Upper lobe of right lung (tissue), 1 donor: ENCODE measurements around the gene TSKU. TPM values are rescaled to one million over a fixed set of nuclear protein-coding genes. Genes with fewer than 3 reads are reported as not detected.

Source experiments
- ATAC-seq: fragments of 200-7000 bp; cut with Tn5 transposase; one replicate; pipeline ENCODE4 v1.9.1; 2020; ENCODE audit warnings: mild to moderate bottlenecking, moderate library complexity
- DNase-seq: peaks from one replicate; pipeline ENCODE4 v3.0.0-alpha.2; 2020
- H3K27ac ChIP-seq: fragments of 200-600 bp; one replicate; pipeline ENCODE4 v1.8.0; 2022
- H3K27me3 ChIP-seq: fragments of 200-600 bp; one replicate; pipeline ENCODE4 v1.8.0; 2022; ENCODE audit warnings: mild to moderate bottlenecking
- H3K36me3 ChIP-seq: fragments of 200-600 bp; one replicate; pipeline ENCODE4 v1.8.0; 2022
- H3K4me1 ChIP-seq: fragments of 200-600 bp; one replicate; pipeline ENCODE4 v1.8.0; 2022
- H3K4me3 ChIP-seq: fragments of 200-600 bp; one replicate; pipeline ENCODE4 v1.8.0; 2022; ENCODE audit warnings: mild to moderate bottlenecking
- H3K9me3 ChIP-seq: fragments of 200-600 bp; one replicate; pipeline ENCODE4 v1.8.0; 2022
- CTCF ChIP-seq: fragments of 200-600 bp; IDR thresholded peaks from one replicate; pipeline ENCODE4 v1.8.0; 2022; ENCODE audit warnings: antibody characterized with exemption
- intact Hi-C: fragments of 100-400 bp; cut with DNase I; formaldehyde crosslinking; loops from one replicate; pipeline ENCODE4 v1.11.0; 2022
- total RNA-seq: library from RNA; stranded (reverse); fragmentation: NEBNext Ultra II Directional; extraction: Animal tissue kit (Norgen Biotek cat#: 25700); gene quantifications from one replicate; pipeline ENCODE4 v1.2.1, GENCODE V29; 2021
- donor health status: DM: no; HTN: yes; CAD: no; lungs with severe emphysema.

Gene TSKU
- total RNA-seq, 1 donor from 2014 or later: 18.1 TPM

GRCh38 chr11:76769645-76770586, 13.2 kb upstream of the TSKU start:
- no peaks in the 10 kb centered on the region for H3K27me3 ChIP-seq
- DNase-seq: peak; percentile 78
- no peak for TF ChIP-seq CTCF
- intact Hi-C loops: no loop called here
- H3K27ac ChIP-seq: peak overlapping the region; percentile 55
- no peaks in the 10 kb centered on the region for H3K9me3 ChIP-seq
- H3K4me1 ChIP-seq: peaks cover 61% of the 10 kb centered on the region
- H3K4me3 ChIP-seq: no peak overlapping the region
- ATAC-seq: peak; percentile 52
- H3K36me3 ChIP-seq: no peaks in the 10 kb centered on the region

- no peak for TF ChIP-seq CTCF
- Histone ChIP-seq H3K27ac (peak overlapping the region; percentile 38), H3K27me3 (no peaks in the 10 kb centered on the region), H3K9me3 (no peaks in the 10 kb centered on the region), H3K4me1 (peaks cover 61% of the 10 kb centered on the region), H3K36me3 (no peaks in the 10 kb centered on the region), H3K4me3 (no peak overlapping the region)
- ATAC-seq (peak; percentile 52), DNase-seq (no peak)
- intact Hi-C loops: no loop called here
These were observed 12.3 kb upstream of the TSKU start for GRCh38 chr11:76770642-76771445.

GRCh38 chr11:76771446-76772099, 11.6 kb upstream of the TSKU start:
- Histone ChIP-seq H3K4me3 (no peak overlapping the region), H3K9me3 (peaks cover 6% of the 10 kb centered on the region), H3K27ac (peak overlapping the region; percentile 38), H3K4me1 (peaks cover 61% of the 10 kb centered on the region), H3K36me3 (no peaks in the 10 kb centered on the region), H3K27me3 (no peaks in the 10 kb centered on the region)
- TF ChIP-seq CTCF: no peak
- intact Hi-C loops: no loop called here
- ATAC-seq: no peak
- no peak for DNase-seq

- peak overlapping the region; percentile 36 for H3K27ac ChIP-seq
- peaks cover 60% of the 10 kb centered on the region for H3K4me1 ChIP-seq
These were observed 10.9 kb upstream of the TSKU start for GRCh38 chr11:76772100-76772782.

More at GRCh38 chr11:76772100-76772782, 10.9 kb upstream of the TSKU start:
- no peak for TF ChIP-seq CTCF
- DNase-seq (no peak), ATAC-seq (no peak)
- no peaks in the 10 kb centered on the region for H3K36me3 ChIP-seq
- no peak overlapping the region for H3K4me3 ChIP-seq
- intact Hi-C loops: no loop called here
- H3K27me3 ChIP-seq: no peaks in the 10 kb centered on the region
- peaks cover 12% of the 10 kb centered on the region for H3K9me3 ChIP-seq
